Stimulated activated CD8-positive, alpha-beta memory T cell treated with anti-CD3 and anti-CD28 coated beads, Interleukin-15, amount 100 ng/mL, for 24 hours (primary cell): Measurements from ENCODE around the gene VEZT.

Experiments used
- DNase-seq: peaks from one replicate; pipeline ENCODE4 v3.0.0-alpha.2; 2020; ENCODE audit warnings: low read depth

Gene VEZT

DNA sequence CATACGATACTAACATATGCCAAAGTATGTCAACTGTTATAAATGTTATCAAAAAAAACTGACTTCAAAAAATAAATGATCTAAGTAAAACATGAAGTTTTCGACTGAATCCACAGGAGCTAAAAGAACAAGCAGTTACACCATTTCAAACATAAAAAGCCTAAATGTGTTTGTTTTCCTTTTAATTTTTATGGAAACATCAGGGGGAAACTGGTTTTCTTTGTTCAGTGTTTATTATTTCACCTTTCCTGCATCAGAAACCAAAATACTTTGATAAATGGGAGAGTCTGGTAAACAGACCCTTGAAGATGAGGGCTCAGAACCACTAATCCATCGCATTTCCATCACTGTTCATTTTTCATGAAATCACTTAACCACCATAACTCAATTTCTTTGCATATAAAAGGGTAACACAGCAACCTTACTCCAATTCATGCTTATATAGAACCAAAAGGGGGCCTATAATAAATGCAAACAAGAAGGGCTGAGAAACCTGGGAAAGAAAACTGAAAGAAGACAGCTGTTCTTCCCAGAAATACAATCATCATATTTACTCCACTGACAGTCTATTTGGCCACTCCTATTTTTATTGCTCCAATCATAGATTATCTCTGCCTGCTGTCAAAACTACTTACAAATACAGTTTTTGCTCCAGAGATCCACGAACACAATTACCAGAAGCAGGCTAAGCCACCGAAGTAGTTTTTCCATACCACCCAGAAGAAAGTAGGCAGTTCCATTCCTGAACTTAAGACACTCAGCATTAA is 17.3 kb upstream of the VEZT start:
- DNase-seq = no peak

DNA sequence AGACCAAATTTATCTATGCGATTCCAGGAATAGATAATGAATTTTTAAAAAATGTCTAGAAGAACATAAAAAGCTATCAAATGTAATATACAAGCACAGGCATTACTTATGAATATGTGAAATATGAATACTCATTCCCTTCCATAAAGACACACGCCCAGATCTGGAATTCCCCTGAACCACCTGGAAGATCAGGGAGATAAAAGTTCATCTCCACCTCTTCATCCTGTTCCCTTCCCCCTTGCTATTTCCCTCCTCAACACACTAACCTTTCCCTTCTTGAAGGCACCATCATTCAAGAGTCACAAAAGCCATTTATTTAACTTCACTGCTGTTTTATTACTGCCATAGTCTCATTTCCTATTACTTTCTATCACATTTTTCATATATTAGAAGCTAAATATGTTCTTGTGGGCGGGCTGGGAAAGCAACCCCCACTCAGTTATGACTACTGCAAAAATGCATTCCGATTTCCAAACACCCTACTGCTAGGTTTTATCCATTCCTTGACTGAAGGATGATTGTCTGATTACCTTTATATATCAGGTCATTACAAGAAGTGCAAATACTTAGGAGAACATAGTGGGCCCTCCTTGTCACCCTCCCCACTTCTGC is 16.4 kb upstream of the VEZT start:
- no peak for DNase-seq

DNA sequence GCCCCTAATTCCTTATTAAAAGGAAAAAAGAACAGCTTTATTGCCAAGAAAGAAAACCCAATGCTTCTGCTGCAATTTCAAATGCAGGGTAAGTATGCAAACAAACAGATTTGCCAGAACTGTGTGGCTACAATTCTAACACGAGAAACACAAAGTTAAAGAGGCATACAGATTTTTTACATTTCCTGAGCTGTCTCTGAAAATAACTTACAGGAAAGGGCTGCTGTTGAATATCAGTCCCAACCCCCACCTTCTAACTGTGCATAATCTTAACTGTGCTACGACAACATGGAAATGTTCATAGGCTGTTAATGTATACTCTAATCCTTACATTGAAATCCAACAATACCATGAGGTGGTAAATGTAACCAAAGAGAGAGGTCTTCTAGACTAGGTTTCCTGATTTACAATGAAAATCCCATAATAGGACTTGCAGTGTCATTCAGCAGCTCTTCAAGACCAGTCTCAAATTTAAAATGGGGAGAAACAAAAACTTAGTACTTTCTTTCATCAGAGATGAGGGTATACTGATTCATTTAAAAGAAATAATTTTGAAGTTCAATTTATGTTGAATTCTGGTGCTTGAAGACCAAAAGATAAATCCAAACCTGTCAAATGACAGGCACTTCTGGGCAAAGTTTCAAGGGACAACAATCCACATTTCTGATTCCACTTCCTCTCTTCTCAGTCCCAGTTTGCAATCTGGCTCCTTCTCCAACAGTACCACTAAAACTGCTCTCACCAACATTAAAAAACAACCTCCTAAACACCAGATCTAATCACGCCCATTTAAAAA is 14.7 kb upstream of the VEZT start:
- no peak for DNase-seq

DNA sequence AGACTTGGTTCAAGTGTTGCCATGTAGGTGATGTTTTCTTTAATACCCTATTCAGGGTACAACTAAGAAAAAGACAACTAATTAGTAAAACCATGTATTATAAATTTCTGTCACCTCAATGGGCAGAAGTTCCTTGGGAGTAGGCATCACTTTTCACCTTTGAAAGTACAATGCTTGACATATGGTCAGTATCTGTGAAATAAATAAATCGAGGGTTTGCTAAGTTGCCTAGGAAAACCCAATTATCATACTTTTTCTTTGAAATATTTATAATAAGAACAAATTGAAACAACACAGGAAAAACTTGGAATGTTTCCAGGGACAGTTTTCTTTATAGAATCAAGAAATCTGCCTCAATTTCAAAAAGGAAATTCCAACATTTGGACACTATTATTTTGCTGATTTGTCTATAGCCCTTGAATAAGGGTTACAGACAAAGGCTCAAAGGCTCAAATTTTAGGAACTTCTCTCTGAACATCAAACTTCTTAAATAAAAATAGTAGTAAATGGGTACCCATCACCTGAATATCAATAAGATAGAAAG is 14.0 kb upstream of the VEZT start:
- DNase-seq = no peak

DNA sequence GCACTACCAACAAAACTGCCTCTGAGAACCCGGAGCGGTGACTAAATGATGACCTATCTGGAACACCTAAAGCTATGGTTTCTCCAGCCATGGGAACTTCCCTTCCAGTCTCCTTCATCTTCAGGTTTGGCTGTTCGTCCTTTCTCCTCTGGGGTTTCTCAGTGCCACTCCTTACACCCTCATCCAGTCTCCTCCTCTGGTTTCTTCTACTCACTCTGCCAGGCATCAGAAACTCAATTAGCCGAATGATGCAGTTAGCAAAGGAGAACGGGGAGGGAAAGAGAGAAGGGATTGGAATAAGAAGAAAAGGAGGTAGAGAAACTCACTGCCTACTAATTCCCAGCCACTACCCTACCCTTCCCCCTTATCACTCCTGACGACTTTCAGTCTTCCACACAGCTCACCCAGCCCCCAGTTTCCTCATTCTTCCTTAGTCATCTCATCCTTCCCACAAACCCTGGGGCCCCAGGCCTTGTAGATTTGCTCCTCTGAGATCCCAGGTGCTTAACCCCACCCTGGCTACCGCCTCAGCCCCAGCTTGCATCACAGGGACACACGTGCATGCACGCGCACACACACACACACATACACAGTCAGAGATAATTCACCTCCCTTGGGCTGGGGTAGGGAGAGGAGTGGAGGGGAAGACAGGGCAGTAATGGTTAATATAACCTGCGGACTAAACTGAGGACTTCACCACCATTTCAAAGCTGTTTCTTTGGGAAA is 13.3 kb upstream of the VEZT start:
- DNase-seq = no peak

DNA sequence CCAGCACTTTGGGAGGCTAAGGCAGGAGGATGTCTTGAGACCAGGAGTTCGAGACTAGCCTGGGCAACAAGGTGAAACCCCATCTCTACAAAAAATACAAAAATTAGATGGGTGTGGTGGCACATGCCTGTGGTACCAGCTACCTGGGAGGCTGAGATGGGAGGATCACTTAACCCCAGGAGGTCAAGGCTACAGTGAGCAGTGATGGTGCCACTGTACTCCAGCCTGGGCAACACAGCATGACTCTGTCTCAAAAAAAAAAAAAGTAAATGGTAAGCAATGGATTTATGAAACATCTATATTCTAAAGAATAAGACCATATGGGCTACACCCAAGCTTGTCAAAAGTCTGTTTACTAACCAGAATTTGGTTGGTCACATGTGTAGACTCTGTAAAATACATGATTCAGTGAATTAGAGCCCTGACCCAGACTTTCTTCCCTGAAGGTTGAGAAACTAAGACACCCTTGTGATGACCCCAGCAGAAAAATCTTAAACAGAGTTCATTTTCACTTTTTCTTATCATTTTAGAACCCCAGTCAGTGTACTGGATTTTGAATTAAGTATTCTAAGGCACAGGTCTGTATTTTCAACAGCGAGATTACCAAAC is 12.5 kb upstream of the VEZT start:
- no peak for DNase-seq

DNA sequence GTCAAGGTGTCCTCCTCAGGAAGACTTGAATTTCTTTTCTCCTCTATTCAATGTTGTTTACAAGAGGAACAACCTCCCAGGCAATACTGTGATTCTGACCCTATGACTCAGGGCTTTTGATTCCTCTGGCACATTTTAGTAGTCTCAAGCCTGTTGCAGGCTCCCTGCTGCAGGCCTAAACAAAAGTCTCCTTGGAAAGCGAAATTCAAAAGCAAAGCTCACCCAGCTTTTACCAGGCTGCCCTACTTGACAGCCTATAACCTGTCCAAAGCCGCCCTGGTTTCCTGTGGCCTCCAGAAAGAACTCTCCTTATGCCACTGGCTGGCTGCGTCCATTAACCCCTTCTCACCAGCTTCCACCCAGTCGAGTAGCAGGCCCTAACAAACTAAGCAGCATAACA is 11.9 kb upstream of the VEZT start:
- no peak for DNase-seq

DNA sequence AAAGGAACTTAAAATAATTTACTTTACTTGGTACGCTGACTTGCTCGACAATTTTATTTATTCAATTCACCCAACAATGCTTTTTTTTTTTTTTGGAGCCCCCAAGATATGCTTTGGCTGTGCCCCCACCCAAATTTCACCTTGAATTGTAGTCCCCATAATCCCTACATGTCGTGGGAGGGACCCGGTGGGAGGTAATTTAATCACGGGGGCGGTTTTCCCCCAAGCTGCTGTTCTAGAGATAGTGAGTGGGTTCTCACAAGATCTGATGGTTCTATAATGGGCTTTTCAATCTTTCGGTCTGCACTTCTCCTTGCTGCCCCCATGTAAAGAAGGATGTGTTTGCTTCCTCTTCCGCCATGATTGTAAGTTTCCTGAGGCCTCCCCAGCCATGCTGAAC is 10.7 kb upstream of the VEZT start:
- no peak for DNase-seq

DNA sequence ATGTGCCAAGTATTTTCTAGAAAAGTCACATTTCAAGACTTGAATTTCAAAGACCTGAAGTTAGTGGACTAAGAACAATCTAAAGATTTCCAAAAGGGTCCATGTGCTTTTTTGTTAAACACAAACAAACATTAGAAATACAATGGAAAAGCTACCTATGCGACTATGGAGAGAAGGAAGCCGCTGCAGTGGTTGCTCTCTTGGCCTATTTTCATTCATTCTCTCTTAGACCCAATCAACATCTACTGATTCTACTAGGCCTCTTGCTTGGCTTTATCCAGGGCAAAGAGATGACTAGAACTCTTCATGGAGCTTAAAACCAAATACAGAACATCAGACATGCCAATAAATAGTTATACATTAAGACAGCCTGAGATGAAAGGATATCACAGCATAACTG is 10.2 kb upstream of the VEZT start:
- DNase-seq = no peak

DNA sequence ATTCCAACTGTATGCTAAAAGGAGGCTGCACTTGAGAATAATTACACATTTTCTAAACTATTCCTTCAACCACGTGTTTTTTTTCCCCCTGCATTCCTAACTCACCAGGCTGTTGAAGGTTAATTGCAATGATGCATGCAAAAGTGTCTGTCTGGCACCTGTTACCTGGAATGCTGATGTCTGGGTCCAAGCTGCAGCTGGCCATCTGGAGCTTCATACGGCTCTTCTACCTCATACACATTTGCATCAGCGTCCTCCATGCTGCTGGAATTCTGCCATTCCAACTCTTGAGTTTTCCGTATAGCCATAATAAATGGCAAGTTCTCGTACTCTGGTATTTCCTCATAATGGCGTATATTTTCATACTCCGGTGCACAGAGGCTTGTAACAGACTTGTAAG is 8.9 kb upstream of the VEZT start:
- DNase-seq = no peak

DNA sequence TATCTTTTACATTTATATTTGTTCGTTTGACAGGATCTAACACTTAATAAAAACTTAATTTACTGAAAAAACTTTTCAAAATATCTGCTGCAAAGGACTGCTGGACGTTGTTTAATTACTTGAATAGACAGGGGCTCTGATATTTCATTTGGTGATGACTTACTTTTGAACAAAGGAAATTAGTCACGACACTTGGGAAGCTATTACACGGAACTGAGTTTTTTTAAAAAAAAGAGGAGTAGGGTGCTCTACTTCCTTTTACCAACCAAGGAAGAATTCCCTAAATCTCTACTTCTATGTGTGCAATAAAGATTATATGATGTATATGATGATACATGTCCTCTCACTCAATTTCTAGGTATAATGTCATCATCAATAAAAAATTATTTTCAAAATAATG is 5.0 kb upstream of the VEZT start:
- DNase-seq = no peak

DNA sequence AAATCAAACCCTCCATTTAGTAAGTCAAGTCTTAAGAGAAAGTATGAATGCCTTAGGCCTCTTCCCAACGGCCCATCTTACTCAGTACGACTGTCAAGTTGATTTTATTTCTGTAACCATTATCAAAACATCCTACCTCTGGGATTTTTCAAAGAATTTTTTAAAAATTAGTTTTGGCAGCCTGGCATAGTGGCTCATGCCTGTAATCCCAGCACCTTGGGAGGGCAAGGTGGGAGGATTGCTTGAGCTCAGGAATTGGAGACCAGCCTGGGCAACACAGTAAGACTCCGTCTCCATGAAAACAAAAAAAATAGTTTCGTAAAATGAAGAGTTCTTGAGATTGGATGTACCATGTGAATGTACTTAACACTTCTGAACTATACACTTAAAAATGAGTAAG is 4.5 kb upstream of the VEZT start:
- no peak for DNase-seq

DNA sequence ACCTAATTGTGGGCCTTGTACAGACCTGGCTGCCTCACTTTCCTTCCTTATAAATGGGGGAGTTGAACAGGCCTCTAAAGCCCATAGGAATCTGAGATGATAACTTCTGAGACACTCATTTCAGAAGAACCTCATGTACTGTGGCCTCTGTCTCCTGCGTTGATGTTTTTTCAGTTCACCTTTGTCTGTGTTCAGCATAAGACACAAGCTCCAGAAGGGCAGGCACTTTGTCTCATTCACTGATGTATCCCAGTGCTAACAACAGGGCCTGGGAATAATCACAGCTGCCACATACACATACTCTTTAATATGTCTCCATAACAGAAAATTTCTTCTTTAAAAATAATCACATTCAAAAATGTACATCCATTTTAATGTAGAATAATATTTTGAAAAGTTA is 3.7 kb upstream of the VEZT start:
- DNase-seq = no peak

DNA sequence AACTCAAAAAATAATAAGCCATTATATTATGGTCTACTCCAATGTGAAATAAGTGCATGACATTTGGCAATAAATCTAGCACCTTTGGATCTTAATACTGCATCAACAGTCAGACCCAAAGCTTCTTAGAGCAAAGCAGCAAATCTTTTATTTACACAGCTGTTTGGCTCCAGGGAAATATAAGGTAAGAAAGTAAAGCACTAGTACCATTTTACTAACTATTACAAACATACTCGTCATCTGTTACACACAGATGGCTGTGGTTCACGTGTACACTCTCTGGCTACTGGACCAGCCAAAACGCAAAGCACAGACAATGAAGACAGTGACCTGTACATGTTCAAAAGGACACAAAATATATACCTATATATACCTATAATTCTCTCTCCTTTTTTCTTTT is 3.1 kb upstream of the VEZT start:
- no peak for DNase-seq

DNA sequence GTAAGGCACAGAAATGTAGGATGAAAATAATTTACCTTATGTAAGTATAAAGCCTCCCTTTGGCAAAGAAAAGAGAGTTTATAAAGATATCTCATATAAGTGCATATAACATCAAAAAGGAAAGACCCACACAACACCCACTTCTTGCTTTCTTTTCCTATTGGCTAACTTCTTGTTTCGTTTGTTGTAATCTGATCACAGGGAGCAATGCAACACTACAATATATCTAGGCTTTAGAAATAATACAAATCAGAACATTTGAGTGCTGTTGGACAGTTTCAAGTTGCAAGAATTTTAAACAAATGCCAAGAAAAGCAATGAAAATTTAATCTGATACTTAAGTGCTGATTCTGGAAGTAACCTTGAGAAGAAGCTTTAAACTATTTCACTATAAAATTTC is 1.7 kb upstream of the VEZT start:
- no peak for DNase-seq

DNA sequence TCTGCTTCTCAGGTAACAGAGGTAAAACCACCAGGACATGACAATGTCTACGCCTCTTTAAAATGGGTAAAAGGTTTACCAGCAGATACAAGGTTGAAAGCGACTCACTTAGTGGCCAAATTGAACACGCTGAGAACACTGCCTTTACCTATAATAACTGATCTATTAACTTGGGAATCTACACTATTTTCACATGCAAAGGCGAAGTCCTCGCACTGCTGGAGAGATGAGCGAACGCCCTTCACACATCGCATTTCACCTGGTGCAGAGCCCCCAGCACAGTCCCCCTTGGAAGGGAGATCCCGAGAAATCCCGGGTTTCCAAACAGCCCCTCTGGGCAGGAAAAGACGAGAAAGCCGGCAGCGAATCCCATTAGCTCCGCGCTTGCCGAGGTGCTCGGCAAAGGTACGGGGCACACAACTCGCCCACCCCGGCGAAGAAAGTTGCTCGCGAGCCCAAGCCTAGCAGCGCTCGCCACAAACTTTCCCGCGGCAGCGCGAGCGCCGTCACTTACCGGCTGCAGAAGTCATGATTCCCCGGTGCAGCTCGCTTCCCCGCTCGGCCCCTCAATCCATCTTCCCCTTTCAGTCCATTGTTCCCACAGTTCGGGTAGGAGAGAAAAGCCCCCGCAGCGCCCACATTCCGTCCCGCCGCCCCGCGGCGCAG is 763 bp upstream of the VEZT start:
- DNase-seq = no peak

DNA sequence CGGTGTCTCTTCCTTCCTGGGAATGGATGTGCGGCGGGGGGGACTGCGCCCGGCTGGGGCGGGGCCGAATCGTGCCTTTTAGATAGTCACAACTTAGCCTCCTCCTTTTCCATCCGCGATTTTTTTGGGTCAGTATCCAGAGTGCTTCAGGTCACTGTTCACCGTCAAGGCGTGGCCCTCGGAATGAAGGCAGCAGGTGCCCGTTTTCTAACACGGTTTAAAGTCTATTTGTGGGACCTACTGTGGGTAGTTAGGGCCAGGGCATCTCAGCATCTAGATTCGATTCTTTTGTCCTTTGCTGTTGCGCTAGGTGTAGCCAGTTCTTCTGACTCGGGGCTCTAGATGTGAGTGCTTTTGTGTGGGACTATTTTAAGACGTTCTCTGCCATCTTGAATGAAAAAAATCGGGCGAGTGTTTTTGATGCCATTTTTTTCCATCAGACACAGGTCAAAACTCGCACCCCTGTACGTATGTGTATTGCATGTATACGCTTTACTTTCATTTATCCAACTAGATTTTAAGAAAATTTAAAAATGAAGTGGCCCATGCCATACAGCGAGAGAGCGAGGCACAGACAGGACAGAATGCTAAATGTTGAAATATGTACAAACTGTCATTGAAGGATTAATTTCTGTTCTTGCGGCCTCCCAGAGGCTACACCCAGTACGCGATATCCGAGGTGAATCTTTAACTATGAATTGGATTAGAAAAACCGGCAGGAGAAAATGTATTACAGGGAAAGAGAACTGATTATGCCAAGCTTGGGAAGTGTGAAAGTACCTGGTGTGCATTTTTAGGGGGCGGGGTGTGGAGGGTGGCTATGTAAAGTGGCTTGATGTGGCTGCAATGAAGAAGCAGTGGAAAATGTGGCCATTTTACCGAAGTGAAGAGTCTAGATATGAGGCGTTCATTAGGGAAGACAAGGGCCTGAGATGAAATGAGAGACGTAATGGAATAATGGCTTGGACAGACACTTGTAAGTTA is 835 bp downstream of the VEZT start:
- no peak for DNase-seq

DNA sequence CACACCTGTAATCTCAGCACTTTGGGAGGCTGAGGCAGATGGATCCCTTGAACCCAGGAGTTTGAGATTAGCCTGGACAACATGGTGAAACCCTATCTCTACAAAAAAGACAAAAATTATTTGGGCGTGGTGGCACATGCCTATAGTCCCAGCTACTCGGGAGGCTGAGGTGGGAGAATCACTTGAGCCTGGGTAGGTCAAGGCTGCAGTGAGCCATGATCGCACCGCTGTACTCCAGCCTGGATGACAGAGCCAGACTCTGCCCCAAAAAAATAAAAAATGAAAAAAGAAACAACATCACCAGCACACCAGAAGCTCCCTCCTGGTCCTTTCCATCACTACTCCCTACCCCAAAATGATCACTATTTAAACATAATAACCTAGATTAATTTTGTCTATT is 2.6 kb downstream of the VEZT start:
- DNase-seq = no peak

DNA sequence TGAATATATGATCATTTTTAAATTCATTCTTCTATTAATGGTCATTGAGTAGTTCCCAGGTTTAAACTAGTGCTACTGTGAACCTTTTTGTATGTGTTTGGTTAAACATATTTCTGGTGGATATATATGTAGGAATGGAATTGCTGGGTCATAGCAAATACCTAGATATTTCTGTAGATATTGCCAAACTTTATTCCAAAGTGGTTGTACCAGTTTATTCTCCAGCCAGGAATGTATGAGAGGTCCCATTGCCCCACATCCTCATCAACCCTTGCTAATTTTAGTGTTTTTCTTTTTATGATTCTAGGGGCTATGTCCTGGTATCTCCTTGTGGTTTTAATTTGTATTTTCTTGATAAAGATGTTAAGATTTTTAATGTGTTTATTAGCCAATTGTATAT is 3.1 kb downstream of the VEZT start:
- no peak for DNase-seq
